Measurements from ENCODE around the gene STAM2.
"Not testable (repeated sequence)": the region's sequence is repeated elsewhere in the genome, so short reads cannot be mapped to it uniquely, and the experiment has no call there.

Gene STAM2

DNA sequence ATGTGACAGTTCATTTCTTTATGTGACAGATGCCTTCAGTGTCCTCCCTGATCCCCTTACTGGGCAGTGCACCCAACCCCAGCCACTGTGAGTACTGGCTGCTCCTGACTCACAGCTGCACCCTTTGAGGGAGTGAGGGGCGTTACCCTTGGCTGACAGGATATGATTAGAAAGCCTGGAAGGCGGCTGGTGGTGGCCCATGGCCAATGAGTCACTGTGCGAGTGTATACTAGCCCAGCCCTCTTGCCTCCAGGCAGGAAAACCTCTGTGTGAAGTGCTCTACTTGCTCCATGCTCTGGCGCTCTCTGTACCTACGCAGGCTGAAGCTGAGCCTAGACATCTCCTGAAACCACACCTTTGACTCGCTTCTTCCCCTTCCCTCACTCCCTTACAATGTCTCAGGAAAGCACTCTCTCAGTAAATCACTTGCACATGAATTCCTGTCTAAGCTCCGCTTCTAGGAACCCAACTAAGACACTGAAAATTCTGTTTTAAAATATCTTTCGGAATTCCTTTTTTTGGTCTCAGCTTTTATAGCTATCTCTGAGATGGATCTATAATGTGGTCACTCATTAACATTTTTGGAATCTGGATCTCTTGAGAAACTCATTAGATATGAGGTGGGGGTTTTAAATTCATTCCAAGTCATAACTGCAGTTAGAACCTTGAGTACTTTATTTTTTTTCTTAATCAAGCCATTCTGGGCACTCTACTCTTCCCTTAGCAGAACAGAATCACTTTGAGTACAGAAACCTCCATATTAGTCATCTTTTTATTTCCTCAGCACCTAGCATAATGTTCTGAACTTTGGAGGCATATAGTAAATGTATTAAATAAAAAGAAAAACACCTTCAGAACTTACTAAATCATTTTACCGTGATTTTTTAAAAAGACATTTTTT, 25.3 kb upstream of the STAM2 start:
- DNase-seq (ENCODE audit: low read depth in 2 of 2) = peak; percentile 92 to 98
- TF ChIP-seq, protein P1, sequence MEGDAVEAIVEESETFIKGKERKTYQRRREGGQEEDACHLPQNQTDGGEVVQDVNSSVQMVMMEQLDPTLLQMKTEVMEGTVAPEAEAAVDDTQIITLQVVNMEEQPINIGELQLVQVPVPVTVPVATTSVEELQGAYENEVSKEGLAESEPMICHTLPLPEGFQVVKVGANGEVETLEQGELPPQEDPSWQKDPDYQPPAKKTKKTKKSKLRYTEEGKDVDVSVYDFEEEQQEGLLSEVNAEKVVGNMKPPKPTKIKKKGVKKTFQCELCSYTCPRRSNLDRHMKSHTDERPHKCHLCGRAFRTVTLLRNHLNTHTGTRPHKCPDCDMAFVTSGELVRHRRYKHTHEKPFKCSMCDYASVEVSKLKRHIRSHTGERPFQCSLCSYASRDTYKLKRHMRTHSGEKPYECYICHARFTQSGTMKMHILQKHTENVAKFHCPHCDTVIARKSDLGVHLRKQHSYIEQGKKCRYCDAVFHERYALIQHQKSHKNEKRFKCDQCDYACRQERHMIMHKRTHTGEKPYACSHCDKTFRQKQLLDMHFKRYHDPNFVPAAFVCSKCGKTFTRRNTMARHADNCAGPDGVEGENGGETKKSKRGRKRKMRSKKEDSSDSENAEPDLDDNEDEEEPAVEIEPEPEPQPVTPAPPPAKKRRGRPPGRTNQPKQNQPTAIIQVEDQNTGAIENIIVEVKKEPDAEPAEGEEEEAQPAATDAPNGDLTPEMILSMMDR (IDR thresholded peaks at IDR 0.05; ENCODE audit: low read depth, low read length) = no peak
- H3K4me3 ChIP-seq (replicated peaks in 1 of 2; ENCODE audit: low read depth in 2 of 2, low read length in 2 of 2) = peak overlapping the region in 1 of 2 donors; percentile 27

DNA sequence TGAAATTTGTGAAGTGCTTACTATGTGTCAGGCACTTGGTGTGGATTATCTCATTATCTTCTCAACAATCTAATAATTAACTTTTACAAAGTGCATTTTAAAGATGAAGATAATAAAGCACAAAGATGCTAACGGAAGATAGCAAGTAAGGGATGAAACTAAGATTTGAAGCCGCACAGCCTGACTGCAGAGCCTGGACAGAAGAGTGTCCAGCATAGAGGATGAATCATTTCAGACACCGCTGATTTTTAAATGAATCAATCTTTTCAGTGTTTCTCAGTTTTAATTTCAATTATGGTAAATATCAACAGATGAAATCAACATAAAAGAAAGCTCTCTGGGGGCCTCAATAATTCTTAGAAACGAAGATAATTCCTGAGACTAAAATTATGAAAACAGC, 24.5 kb upstream of the STAM2 start:
- TF ChIP-seq, protein P1 (IDR thresholded peaks at IDR 0.05; ENCODE audit: low read depth, low read length) = no peak
- peak in 1 of 2 donors; percentile 29 for DNase-seq (ENCODE audit: low read depth in 2 of 2)
- no peak overlapping the region for H3K4me3 ChIP-seq (replicated peaks in 1 of 2; ENCODE audit: low read depth in 2 of 2, low read length in 2 of 2)

DNA sequence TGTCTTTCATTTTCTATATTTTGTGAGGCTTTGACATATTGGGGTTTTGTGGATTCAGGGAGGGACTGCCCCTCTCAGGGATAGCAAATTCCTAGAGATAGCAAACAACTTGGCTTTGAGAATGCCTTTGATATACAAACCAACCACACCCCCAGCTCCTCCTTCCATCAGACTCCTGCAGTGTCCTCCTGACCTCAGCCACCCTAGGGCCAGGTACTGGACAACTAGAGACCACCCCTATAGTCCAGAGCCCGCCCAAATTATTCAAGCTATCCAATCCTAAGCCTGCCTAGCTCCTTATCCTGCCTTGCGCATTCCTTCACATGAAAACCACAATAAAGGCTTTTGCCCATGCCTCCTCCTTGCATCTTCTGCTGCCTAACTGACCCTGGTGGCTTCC, 22.9 kb upstream of the STAM2 start:
- TF ChIP-seq, protein P1 (IDR thresholded peaks at IDR 0.05; ENCODE audit: low read depth, low read length) = no peak
- DNase-seq (ENCODE audit: low read depth in 2 of 2) = no peak
- H3K4me3 ChIP-seq (replicated peaks in 1 of 2; ENCODE audit: low read depth in 2 of 2, low read length in 2 of 2) = no peak overlapping the region

DNA sequence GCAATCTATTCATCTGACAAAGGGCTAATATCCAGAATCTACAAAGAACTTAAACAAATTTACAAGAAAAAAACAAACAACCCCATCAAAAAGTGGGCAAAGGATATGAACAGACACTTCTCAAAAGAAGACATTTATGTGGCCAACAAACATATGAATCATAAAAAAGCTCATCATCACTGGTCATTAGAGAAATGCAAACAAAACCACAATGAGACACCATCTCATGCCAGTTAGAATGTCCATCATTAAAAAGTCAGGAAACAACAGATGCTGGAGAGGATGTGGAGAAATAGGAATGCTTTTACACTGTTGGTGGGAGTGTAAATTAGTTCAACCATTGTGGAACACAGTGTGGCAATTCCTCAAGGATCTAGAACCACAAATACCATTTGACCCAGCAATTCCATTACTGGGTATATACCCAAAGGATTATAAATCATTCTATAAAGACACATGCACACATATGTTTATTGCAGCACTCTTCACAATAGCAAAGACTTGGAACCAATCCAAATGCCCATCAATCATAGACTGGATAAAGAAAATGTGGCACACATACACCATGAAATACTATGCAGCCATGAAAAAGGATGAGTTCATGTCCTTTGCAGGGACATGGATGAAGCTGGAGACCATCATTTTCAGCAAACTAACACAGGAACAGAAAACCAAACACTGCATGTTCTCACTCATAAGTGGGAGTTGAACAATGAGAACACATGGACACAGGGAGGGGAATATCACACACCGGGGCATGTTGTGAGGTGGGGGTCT, 22.1 kb upstream of the STAM2 start:
- H3K4me3 ChIP-seq (replicated peaks in 1 of 2; ENCODE audit: low read depth in 2 of 2, low read length in 2 of 2); DNase-seq (ENCODE audit: low read depth in 2 of 2): not testable (repeated sequence)

DNA sequence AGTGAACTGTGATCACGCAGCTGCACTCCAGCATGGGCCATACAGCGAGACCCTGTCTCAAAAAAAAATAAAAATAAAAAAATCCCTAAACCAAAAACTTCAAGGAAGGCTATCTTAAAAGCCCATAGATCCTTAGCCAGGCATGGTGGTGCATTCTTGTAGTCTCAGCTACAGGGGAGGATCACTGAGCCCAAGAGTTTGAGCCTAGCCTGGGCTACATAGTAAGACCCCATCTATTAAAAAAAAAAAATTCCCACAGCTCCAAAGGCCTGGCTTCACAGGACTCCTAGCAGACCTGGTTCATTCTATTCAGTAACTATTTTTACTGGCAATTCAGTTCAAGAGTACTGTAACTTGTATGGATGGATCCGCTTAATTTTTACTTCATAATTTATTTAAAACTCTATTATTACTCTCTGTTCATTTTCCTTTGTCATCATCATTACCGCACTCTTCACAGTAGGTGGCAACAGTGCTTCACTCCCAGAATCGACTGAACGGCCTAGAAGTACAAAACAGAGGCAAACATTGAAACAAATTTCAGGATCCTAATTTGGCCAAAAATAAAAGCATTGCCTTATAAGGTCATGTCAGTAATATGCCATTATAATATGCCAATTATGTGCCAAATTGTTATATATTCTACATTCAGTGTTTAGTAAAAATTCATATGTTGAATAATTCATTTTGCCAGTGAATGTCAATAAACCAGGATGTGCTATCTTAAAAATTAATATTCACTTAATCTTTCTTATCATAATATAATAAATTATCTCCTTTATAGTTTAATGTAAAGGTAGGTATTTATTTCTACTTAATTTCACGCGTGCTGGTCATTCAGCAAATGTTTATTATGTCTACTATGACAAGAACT, 14.3 kb upstream of the STAM2 start:
- peak; percentile 86 to 87 for DNase-seq (ENCODE audit: low read depth in 2 of 2)
- TF ChIP-seq, protein P1 (IDR thresholded peaks at IDR 0.05; ENCODE audit: low read depth, low read length) = peak; percentile 84
- no peak overlapping the region for H3K4me3 ChIP-seq (replicated peaks in 1 of 2; ENCODE audit: low read depth in 2 of 2, low read length in 2 of 2)

DNA sequence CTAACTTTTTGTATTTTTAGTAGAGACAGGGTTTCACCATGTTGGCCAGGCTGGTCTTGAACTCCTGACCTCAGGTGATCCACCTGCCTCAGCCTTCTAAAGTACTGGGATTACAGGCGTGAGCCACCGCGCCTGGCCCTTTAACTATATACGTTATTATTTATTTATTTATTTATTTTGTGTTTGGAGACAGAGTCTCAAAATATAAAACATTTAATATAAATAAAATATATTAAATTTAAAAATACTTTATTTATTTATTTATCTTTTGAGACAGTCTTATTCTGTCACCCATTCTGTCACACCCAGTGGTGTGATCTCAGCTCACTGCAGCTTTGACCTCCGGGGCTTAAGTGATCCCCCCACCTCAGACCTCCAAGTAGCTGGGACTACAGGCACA, 11.2 kb upstream of the STAM2 start:
- DNase-seq (ENCODE audit: low read depth in 2 of 2); H3K4me3 ChIP-seq (replicated peaks in 1 of 2; ENCODE audit: low read depth in 2 of 2, low read length in 2 of 2): not testable (repeated sequence)

DNA sequence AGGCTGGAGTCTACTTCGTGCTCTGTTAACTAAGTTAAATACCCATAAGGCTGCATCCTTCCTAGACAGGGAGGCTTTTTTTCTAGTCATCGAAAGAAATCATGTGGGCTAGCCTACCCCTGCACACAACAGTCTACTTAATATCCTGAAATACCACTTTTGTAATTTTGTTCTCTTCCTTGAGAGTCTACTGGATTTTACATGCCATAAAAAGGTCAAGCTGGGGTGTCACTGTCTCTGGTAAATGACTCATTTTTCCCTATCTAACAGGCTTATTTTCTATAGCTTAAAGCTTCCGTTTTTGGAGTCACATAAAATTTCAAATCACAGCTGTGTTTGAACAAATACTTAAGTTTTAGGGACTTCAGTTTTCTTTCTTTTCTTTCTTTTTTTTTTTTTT, 10.7 kb upstream of the STAM2 start:
- no peak overlapping the region for H3K4me3 ChIP-seq (replicated peaks in 1 of 2; ENCODE audit: low read depth in 2 of 2, low read length in 2 of 2)
- TF ChIP-seq, protein P1 (IDR thresholded peaks at IDR 0.05; ENCODE audit: low read depth, low read length) = no peak

More for the DNA sequence above, 10.7 kb upstream of the STAM2 start:
- no peak for DNase-seq (ENCODE audit: low read depth in 2 of 2)
